Thyroid gland (tissue), 4 donors: ENCODE data around the gene SAAL1.

Experiments used
- CTCF ChIP-seq, 6 experiments: fragments of 200-600 bp in 3 of 6; fragments of 450-650 bp in 3 of 6; sonication (generic) in 3 of 6; IDR thresholded peaks; one replicate each; pipeline ENCODE4 v1.5.1; 2016 to 2019; ENCODE audit warnings: antibody characterized with exemption in 6 of 6, mild to moderate bottlenecking in 2 of 6, inconsistent platforms in 1 of 6, moderate library complexity in 1 of 6
- POLR2A ChIP-seq, 2 donors: fragments of 450-650 bp; IDR thresholded peaks; one replicate each; pipeline ENCODE4 v1.6.1; 2017; ENCODE audit warnings: antibody characterized with exemption in 2 of 2, mild to moderate bottlenecking in 2 of 2, moderate library complexity in 1 of 2

GRCh38 chr11:18054511-18055103 lies 51.3 kb downstream of the SAAL1 start:
- no peak for TF ChIP-seq CTCF (IDR thresholded peaks at IDR 0.05)
- TF ChIP-seq POLR2A (IDR thresholded peaks at IDR 0.05), result no peak
